Kidney glomerular epithelial cell (primary cell): Measurements from ENCODE around the gene GAB2.
A peak's percentile ranks its signal among the peaks of the same experiment; 100 is the strongest.
"Not testable (repeated sequence)": the region's sequence is repeated elsewhere in the genome, so short reads cannot be mapped to it uniquely, and the experiment has no call there.

ENCODE experiments used
- DNase-seq: peaks from one replicate; lab custom pipeline; 2025; lab: John Stamatoyannopoulos, UW

GAB2 gene

DNA sequence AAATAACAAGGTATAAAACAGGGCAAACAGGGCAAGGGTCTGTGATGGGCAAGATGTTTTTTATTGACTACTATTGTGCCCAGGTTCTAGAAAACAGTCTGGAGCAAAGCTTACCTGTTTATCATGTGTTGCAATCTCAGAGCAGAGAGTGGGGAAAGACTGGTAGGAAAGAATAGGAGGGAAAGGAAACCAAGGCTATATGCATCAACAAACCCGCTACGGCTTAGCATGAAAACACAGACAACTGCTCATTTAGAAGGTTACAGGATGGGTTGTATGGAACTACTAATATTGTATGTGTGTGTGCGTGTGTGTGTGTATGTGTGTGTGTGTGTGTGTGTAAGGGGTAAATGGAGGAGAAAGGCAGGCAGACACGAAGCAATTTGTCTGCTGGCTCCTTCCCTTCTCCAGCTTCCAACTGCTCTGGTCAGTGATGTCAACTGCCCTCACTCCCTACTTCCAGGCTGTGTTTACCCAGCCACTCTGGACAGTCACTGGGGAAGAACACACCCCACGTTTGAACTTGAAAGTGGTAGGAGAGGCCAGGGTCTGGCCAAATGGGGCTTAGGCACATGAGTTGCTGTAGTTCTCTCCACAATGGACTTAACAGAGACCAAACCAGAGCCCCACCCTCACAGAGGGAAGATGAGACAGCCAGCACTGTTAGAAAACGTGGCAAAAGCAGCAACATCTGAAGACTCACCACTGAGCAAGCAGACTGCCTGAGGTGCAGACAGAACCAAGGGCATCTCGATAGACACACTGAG, 47.0 kb downstream of the GAB2 start:
- DNase-seq: no peak

DNA sequence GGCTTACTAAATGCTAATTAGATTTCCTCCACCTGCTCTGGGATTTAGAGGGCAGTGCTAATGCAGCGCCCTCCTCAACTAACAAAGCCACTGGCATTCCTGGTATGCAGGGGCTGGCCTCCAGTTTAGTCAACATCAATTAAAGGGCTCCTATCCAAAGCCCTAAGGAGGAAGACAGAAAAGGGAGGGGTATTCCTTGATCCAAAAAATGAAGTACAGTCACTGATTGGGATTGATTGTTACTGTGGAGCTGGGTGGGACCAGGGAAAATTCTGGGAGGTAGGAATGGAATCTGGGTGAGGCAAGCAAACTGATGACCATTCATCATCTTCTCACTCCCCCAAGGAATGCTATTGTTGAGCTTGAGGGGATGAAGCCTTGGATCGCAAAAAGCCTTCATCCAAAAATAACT, 52.2 kb downstream of the GAB2 start:
- peak; percentile 47 for DNase-seq

DNA sequence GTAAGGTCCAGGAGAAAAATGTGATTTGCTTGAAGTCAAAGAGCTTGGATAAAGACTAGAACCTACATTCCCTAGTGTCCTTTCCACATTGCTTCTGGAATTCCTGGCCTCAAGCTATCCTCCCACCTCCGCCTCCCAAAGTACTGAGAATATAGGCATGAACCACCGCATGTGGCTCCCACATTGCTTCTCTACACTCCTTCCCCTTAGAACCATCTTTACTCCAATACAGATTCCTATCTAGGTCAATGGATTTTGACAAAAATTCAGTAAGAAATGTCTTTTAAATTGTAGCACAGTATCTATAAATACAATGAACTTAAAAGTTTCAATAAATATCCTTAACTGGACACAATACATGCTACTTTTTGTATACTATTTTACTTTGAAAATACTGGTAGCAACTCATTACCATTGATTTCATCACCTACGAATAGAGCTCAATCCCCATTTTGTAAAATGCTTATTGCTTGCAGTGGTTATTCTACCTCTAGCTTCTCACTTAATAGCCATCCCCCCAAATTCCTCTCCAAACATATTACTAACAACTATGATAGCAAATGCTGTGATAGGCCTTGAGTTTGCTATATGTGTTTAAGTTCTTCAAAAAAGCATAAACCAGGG, 53.4 kb downstream of the GAB2 start:
- no peak for DNase-seq

DNA sequence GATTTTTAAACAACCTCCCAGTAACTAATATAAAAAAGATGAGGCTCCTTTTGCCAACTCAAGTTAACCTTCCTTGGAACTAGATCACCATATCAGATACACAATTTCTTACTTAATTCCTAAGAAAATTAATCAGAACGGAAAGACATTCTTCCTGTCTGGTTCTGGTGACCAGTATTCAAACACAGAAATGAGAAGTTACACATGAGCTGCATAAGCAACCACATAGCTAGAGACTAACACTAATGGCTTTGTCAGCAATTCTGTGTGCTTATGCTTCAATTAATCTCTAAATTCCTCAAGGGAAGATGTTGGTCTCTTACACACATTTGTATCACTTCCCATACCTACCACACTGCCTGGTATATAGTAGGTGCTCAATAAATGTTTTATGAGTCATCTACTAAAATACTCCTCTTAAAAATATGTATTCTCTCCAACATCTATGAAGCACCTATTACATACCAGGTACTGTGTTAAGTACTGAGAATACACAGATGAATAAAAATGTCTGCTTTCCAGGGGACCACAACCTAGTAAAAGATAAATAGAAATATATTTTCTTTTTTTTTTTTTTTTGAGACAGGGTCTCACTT, 54.5 kb downstream of the GAB2 start:
- no peak for DNase-seq

DNA sequence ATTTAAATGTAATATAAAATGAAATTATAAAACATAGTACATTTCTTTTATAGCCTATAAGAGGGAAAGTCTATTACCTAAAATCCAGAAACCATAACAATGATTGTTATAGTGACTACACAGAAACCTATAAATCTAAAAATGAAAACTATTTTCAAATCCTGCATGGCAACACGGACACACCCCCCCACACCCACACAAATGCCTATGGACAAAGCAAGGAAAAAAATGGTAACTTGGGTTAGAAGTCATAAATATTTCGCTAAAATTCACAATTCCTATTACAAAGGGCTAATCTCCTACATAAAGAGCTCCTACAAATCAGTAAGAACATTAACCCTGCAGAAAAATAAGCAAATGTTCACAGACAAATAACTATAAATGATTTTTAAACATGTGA, 56.4 kb downstream of the GAB2 start:
- DNase-seq: no peak

DNA sequence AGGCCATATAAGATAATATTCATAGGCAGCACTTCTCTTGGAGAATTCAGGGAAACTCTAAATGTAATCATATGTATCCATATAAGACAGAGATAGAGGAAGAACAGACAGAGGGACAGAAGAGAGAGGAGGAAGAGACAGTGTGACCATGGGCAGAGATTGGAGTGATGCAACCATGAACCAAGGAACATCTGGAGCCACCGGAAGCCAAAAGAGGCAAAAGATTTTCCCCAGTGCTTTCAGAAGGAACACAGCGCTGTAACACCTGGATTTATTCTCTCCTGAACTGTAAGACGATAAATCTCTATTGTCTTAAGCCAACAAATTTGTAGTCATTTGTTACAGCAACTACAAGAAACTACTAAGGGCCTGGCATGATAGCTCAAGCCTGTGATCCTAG, 57.7 kb downstream of the GAB2 start:
- no peak for DNase-seq

DNA sequence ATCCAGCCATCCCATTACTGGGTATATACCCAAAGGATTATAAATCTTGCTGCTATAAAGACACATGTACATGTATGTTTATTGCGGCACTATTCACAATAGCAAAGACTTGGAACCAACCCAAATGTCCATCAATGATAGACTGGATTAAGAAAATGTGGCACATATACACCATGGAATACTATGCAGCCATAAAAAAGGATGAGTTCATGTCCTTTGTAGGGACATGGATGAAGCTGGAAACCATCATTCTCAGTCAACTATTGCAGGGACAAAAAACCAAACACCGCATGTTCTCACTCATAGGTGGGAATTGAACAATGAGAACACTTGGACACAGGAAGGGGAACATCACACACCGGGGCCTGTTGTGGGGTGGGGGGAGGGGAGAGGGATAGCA, 59.7 kb downstream of the GAB2 start:
- not testable (repeated sequence) for DNase-seq

DNA sequence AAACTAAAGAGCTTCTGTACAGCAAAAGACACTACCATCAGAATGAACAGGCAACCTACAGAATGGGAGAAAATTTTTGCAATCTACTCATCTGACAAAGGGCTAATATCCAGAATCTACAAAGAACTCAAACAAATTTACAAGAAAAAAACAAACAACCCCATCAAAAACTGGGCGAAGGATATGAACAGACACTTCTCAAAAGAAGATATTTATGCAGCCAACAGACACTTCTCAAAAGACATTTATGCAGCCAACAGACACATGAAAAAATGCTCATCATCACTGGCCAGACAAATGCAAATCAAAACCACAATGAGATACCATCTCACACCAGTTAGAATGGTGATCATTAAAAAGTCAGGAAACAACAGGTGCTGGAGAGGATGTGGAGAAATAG, 60.2 kb downstream of the GAB2 start:
- DNase-seq: not testable (repeated sequence)

DNA sequence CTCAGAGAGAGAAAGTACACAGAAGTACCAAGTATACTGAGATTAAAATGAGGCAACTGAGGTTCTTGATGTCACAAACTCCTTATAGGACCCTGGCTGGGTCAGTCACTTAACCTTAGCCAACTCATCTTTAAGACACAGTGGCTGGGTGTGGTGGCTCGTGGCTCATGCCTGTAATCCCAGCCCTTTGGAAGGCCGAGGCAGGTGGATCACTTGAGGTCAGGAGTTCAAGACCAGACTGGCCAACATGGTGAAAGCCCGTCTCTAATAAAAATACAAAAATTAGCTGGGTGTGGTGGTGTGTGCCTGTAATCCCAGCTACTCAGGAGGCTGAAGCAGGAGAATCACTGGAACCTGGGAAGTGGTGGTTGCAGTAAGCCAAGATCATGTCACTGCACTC, 61.9 kb downstream of the GAB2 start:
- not testable (repeated sequence) for DNase-seq

DNA sequence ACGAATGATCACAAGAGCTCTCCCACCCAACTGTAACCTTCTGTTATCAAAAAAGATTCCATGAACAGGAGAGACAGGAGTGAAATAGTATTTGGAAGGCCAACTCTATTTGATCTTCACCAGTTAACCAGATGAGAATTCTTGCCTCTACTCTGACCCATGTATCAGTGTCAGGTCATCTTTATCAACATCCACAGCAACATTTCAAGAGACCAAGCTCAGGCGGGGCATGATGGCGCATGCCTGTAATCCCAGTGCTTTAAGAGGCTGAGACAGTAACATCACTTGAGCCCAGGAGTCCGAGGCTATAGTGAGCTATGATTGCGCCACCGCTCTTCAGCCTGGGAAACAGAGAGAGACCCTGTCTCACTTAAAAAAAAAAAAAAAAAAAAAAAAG, 62.3 kb downstream of the GAB2 start:
- DNase-seq: no peak

DNA sequence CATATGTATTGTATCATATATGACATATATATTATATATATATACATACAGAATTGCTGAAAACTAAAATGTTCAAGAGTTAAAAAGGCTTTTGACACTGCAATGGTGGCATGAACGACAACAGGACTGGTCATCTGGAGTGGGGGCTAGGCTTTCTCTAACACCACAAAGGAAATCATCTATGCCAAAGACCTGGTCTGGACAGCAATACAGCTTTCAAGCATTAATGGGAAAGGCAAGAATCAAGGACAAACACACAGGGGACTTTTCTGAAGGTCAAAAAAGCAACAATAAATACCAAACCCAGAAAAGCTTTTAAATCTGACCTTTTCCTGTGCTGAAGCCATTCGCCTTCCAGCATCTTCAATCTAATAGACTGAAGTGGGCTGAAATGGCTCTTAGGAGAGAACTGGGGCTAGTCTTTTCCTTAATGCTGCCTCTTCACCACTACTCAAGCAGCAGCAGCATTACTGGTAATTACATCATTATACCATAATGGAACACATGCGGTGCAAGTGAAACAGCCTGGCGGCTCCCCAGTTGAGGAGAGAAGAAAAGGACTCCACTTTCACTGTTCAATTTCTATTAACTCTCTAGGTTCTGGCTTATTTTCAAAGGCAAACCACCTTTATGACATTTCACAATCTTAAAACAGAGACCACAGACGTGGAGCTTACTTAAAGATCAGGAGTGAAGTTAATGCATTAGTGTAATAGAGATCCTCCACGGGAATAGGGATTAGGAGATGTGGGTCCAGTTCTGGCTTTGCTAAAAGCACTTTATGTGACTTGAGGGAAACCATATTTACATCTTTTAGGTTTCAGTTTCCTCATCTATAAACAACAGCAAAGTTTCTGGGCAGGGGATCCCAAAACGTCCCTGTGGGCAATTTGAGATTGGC, 63.0 kb downstream of the GAB2 start:
- DNase-seq: no peak

DNA sequence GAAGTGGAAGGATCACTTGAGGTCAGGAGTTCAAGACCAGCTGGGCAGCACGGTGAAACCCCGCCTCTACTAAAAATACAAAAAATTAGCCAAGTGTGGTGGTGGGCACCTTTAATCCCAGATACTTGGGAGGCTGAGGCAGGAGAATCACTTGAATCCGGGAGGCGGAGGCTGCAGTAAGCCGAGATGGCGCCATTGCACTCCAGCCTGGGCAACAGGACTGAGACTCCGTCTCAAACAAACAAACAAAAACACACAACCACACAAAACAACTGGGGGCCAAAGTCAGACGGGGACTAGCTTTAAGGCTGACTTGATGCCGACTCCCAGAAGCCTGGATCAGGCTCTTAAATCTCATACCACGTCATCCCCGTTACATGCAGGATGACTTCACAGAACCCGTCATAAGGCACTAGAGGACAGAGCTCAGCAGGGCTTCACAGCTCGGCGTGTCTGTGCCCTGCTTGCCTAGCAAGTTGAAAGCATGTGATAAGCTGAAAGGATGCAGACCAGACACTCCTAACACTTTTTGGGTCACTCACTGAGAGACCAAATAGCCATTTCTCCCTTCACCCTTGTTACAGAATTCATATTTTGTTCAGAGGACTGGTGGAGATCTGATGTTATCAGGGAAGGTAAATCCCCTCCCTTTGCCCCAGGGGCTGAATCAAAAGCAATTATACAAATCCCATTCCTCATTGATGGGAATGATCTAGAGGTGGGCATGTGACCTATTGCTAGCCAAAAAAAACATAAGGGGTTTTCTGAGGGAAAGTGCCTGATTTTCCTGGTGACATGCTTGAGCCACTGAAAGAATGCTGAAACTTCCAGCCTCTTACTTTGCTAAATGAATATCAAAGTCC, 65.4 kb downstream of the GAB2 start:
- no peak for DNase-seq

DNA sequence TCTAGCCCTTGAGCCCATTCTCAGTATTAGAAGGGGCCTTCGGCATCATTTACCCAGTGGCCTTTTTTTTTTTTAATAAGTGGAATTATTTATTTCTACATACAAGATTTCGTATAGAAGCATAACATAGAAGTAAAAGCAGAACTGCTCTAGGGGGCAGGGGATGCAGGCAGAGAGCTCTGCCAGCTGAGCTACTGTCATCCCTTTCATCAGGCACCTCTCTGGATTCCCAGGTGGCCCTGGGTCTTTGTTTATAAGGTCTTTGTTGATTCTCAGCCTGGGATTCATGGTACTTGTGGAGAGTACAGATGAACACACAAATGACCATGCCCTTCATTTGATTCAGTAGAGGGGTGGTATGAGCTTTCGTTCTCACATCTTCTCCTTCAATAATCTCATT, 66.4 kb downstream of the GAB2 start:
- DNase-seq: no peak

DNA sequence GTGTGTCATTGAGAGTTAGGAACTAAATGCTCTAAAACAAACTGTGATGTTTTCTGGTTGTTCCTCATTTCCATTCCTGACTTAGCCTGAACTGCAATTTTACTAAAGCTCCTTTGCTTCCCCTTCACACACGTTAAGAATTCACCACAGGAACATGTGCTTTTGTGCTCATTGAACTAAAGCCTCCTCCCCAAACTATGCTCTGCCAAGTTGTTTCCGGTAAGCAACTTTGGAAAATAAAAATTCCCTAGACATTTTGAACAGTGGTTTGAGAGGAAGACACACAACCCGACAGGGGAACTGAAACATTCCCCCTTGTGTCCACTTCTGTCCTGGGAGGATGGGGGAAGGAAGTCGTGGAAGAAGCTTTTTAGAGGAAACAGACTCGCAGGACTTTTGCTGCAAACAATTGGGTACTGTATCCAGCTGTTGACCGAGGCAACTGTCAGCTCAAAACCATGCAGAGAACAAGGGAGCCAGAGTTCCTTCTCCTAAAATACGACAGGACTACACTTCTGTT, 66.9 kb downstream of the GAB2 start:
- peak; percentile 63 for DNase-seq

DNA sequence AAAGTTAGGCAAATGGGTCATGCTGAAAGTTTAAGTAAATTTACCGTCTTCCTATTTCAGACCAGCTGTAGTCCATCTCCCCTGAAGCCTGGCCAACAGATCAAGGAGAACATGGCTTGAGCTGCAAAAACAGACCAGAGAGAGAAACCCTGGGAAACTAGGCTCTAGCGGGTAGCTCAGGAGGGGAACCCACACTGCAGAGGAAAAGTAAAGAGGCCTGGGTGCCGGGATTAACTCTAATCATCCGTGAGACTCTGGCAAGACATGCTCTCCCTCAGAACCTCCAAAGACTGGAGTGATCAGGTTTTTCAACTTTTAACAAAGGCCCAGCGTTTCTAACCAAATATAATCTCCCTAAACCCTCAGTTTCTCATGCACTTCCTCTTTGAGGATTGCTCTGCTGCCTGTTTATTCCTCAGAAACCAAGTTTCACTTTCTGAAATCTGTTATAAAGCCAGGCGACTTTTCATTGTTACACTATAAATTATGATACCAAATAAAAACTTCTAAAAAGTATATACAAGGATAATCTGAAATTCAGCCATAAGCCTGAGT, 67.5 kb downstream of the GAB2 start:
- no peak for DNase-seq

DNA sequence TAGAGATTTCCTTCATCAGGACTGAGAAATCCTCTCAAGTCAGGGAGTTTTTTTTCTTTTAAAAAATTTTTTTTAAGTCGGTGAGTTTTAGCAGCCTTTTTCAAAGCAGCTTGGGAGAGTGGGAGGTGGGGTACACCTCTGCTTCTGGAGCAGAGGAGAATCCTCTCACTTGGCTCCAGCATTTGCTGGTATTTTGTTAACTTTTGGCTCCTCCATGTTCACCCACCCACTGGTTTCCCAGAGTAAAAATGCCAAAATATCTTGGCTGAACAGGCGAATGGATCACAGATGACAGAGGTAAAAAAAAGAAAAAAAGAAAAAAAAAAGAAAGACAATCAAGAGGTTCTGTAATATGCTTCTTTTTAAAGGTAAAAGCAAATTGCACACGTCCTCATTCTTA, 68.0 kb downstream of the GAB2 start:
- no peak for DNase-seq

DNA sequence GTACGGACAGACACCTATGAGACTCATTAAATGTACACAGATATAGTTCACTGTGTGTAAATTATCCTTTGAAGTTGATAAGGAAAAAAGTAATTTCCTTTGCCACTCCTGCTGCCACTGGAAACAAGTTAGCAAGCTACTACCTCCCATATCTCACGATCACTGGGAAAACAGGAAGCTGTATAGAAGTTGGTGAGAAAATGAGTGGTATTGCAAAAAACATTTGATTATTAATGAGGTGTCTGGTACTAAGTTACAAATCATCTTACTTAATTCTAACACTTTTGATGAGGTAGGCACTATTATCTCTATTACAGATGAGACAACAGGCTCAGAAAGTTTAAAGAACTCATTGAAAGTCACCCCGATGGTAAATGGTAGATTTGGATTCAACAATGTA, 68.5 kb downstream of the GAB2 start:
- DNase-seq: no peak

DNA sequence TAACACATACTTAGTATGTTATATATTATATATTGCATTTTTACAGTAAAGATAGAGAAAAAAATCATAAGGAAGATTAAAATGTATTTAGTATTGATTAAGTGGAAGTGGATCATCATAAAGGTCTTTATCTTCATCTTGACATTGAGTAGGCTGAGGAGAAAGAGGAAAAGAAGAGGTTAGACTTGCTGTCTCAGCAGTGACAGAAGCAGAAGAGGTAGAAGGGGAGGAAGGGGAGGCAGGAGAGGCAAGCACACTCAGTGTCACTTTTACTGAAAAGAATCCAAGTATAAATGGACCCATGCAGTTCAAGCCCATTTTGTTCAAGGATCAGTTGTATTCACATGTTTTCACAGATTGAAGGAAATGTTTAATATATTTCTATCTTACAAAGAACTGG, 69.7 kb downstream of the GAB2 start:
- no peak for DNase-seq

DNA sequence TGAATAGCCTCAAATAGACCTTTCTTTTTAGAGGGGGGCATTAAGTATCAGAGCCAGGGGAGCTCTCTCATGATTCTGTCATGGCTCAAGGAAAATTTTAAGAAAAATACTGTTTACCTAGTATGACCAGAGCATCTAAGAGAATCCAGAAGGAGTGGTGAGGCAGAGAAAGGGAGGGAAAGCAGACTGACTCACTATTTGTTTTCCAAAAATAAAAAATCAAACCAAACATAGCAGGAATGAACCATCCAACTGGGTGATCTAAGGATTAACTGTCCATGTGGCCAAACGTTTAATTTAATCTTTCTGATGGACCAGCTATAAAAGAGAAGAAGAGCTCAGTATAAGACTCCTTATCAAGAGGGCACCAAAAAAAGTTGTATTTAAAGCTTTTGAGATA, 70.8 kb downstream of the GAB2 start:
- no peak for DNase-seq

DNA sequence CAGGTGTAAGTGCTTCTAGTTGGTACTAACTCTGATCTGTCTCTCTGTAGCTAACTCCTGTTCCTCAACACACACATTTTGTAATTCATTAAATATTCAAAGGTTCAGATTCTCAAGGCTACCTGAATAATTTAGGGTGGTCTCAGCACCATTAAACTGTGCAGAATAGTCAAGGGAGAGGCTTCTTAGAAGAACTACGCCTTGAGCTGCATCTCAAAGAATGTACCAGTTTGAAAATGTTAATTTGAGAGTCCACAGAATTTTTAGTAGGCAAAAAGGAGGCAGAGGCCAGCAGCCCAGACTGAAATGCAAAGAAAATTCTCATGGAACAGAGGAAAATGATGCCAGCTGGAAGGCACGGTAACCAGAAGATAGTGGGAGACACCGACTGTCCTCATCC, 72.2 kb downstream of the GAB2 start:
- no peak for DNase-seq

DNA sequence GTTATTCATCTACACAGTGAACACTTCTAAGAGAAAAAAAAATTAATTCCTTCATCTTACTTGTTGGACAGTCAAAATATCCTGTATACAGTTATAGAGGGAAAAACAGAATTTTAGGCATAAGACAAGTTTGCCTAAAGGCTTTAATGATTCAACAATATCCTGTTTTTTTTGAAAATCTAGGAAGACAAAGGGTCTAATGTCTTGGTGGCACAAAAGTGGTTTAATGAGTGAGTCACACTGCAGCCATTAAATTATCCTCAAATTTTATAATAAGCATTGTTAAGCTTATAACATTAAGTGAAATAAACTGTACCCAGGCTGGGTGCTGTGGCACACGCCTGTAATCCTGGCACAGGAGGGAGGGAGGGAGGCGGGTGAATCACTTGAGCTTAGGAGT, 72.9 kb downstream of the GAB2 start:
- DNase-seq: no peak
